Liver (tissue), 9 donors: ENCODE results near the gene ROBO2. TPM values are rescaled to one million over a fixed set of nuclear protein-coding genes. Genes with fewer than 3 reads are reported as not detected.

ENCODE experiments used
- DNase-seq: peaks from one replicate; pipeline ENCODE4 v3.0.0-alpha.2; 2017; ENCODE audit warnings: low spot score
- H3K27ac ChIP-seq, 2 donors: one replicate each; pipeline ENCODE4 v1.7.0; 2013; ENCODE audit warnings: inconsistent platforms in 2 of 2, low read length in 2 of 2, control low read depth in 1 of 2, low read depth in 1 of 2, mild to moderate bottlenecking in 1 of 2
- H3K27me3 ChIP-seq, 4 donors: one replicate each; pipeline versions ENCODE4 v1.6.1 to v1.7.0; 2013; ENCODE audit warnings: low read length in 3 of 4, inconsistent platforms in 1 of 4, mild to moderate bottlenecking in 1 of 4, moderate library complexity in 1 of 4; ENCODE audit not compliant: control insufficient read depth in 4 of 4, insufficient read depth in 4 of 4
- H3K36me3 ChIP-seq, 4 donors: one replicate each; pipeline versions ENCODE4 v1.6.1 to v1.7.0; 2013; ENCODE audit warnings: low read length in 3 of 4, mild to moderate bottlenecking in 3 of 4, low read depth in 1 of 4, moderate library complexity in 1 of 4; ENCODE audit not compliant: control insufficient read depth in 4 of 4, insufficient read depth in 3 of 4
- H3K4me1 ChIP-seq, 4 donors: one replicate each; pipeline versions ENCODE4 v1.6.1 to v1.7.0; 2013; ENCODE audit warnings: low read length in 3 of 4, mild to moderate bottlenecking in 3 of 4, moderate library complexity in 1 of 4; ENCODE audit not compliant: control insufficient read depth in 4 of 4, insufficient read depth in 4 of 4
- H3K4me3 ChIP-seq, 3 donors: one replicate each; pipeline versions ENCODE4 v1.6.1 to v1.7.0; 2013; ENCODE audit warnings: low read length in 3 of 3, control low read depth in 1 of 3, low read depth in 1 of 3, mild to moderate bottlenecking in 1 of 3
- H3K9ac ChIP-seq, 2 donors: one replicate each; pipeline ENCODE4 v1.7.0; 2013; ENCODE audit warnings: low read length in 2 of 2, mild to moderate bottlenecking in 2 of 2, moderate library complexity in 2 of 2, control low read depth in 1 of 2, low read depth in 1 of 2
- H3K9me3 ChIP-seq, 4 donors: one replicate each; pipeline versions ENCODE4 v1.6.1 to v1.7.0; 2013; ENCODE audit warnings: low read length in 3 of 4; ENCODE audit not compliant: control insufficient read depth in 4 of 4
- EGR1 ChIP-seq, 2 donors: IDR thresholded peaks; 2 replicates each; pipeline ENCODE4 v1.6.1; 2016 to 2018; ENCODE audit warnings: antibody characterized with exemption in 2 of 2, low read depth in 2 of 2
- FOXA1 ChIP-seq: IDR thresholded peaks from 2 replicates; pipeline ENCODE4 v1.6.1; 2016; ENCODE audit warnings: antibody characterized with exemption
- FOXA2 ChIP-seq: IDR thresholded peaks from 2 replicates; pipeline ENCODE4 v1.6.1; 2016; ENCODE audit warnings: antibody characterized with exemption
- GABPA ChIP-seq, 2 donors: IDR thresholded peaks in 1 of 2; conservative IDR thresholded peaks in 1 of 2; 2 replicates each; pipeline ENCODE4 v1.6.1; 2016; ENCODE audit warnings: antibody characterized with exemption in 2 of 2, mild to moderate bottlenecking in 1 of 2, moderate library complexity in 1 of 2
- HNF4A ChIP-seq, 2 donors: conservative IDR thresholded peaks; 2 replicates each; pipeline ENCODE4 v1.6.1; 2016; ENCODE audit warnings: antibody characterized with exemption in 2 of 2, mild to moderate bottlenecking in 2 of 2
- HNF4G ChIP-seq: IDR thresholded peaks from 2 replicates; pipeline ENCODE4 v1.6.1; 2016; ENCODE audit warnings: antibody characterized with exemption
- JUND ChIP-seq, 2 donors: IDR thresholded peaks; 2 replicates each; pipeline ENCODE4 v1.6.1; 2016; ENCODE audit warnings: antibody characterized with exemption in 2 of 2
- NR2F2 ChIP-seq: IDR thresholded peaks from 2 replicates; pipeline ENCODE4 v1.6.1; 2016; ENCODE audit warnings: antibody characterized with exemption
- RAD21 ChIP-seq, 2 donors: IDR thresholded peaks; 2 replicates each; pipeline ENCODE4 v1.6.1; 2016; ENCODE audit warnings: antibody characterized with exemption in 2 of 2, mild to moderate bottlenecking in 2 of 2
- SP1 ChIP-seq: IDR thresholded peaks from 2 replicates; pipeline ENCODE4 v1.6.1; 2018; ENCODE audit warnings: antibody characterized with exemption, mild to moderate bottlenecking
- TAF1 ChIP-seq: conservative IDR thresholded peaks from 2 replicates; pipeline ENCODE4 v1.6.1; 2016; ENCODE audit warnings: antibody characterized with exemption, mild to moderate bottlenecking
- YY1 ChIP-seq: IDR thresholded peaks from 2 replicates; pipeline ENCODE4 v1.6.1; 2016; ENCODE audit warnings: antibody characterized with exemption, mild to moderate bottlenecking
- WGBS: extraction: QIAGEN DNeasy Blood & Tissue Kit; methylation state at CpG from one replicate; pipeline ENCODE4 v1.1.7; 2013; 5-methylcytosine and 5-hydroxymethylcytosine counted together
- polyA plus RNA-seq, 2 donors: library from polyadenylated mRNA; stranded (reverse) in 1 of 2; unstranded in 1 of 2; fragments of 200-250 nt in 1 of 2; fragments of >200 nt in 1 of 2; fragmentation: Nextera tagmentation in 1 of 2; extraction: Ambion mirVana in 1 of 2; gene quantifications; one replicate each; pipeline versions ENCODE4 v1.2.1 to v1.2.3, GENCODE V29; 2013 to 2015
- total RNA-seq, 2 donors: library from RNA; depleted of rRNA; stranded (reverse); fragments of >200 nt; gene quantifications; one replicate each; pipeline ENCODE4 v1.2.3, GENCODE V29; 2014
- TF ChIP-seq, protein P1 (sequence below): fragments of 150-350 bp; IDR thresholded peaks from 2 replicates; pipeline ENCODE4 v1.5.1; 2017; ENCODE audit warnings: improper control_type of control experiment, low read depth, low read length; ENCODE audit not compliant: missing input control
- TF ChIP-seq, protein P2 (sequence below): IDR thresholded peaks from 2 replicates; pipeline ENCODE4 v1.6.1; 2016; ENCODE audit warnings: antibody characterized with exemption
- TF ChIP-seq, protein P3 (sequence below): IDR thresholded peaks from 2 replicates; pipeline ENCODE4 v1.6.1; 2016; ENCODE audit warnings: antibody characterized with exemption
- TF ChIP-seq, protein P4 (sequence below): IDR thresholded peaks from 2 replicates; pipeline ENCODE4 v1.6.1; 2016; ENCODE audit warnings: antibody characterized with exemption, mild to moderate bottlenecking
- TF ChIP-seq, protein P5 (sequence below): IDR thresholded peaks from 2 replicates; pipeline ENCODE4 v1.6.1; 2016; ENCODE audit warnings: antibody characterized with exemption
- donor health status: healthy.
- donor health status: healthy.
- donor health status: healthy.
- donor health status: healthy.
- donor health status: healthy.

ROBO2 gene
- total and polyA plus RNA-seq, 4 donors = 0.22 to 19.4 (median 1.1) TPM

DNA sequence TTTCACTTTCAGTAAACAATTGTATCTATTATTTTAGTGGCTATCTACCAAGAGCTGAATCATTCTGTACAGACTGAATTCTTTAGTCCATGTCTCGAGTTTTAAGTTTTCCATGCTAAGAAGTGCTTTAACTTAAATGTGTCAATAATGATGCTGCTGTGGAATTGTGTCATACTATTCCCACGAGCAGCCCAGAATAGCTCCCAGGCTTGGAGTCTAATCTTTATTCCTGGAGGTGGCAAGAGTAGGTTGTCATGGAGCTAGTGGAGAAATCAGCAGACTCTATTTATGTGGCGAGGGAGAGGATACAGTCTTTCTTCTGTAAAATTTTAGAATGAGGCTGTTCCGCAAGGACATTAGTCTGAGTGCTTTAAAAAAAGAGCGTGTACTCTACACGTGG is 207.2 kb downstream of the ROBO2 start:
- Histone ChIP-seq H3K27me3 (no peaks in the 10 kb centered on the region), H3K4me3 (no peak overlapping the region), H3K9me3 (no peaks in the 10 kb centered on the region), H3K27ac (no peak overlapping the region), H3K4me1 (no peaks in the 10 kb centered on the region), H3K9ac (no peak overlapping the region), H3K36me3 (no peaks in the 10 kb centered on the region)
- WGBS = 74% methylated on average over 6 of the region's 6 CpGs
- TF ChIP-seq EGR1 (IDR thresholded peaks at IDR 0.05; ENCODE audit: low read depth in 2 of 2) (no peak), NR2F2 (no peak)
- no peak for DNase-seq

DNA sequence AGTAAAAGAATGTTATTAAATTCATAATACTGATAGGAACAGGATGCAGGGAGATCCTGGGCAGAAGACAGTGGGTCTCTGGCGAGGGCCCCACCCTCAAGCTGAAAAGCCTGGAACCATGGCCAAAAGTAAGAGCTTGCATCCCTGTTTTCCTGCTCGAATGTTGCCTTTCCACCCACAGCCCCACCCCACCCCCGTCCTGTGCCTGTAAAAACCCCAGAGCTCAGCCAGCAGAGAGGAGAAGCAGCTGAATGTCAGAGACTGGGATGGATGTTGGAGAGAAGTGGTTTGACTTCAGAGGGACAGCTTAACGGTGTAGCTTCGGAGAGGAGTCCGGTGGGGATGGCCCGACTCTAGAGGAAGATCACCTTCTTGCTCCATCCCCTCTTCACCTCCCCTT is 207.9 kb downstream of the ROBO2 start:
- TF ChIP-seq JUND (IDR thresholded peaks at IDR 0.05) = no peak
- TF ChIP-seq HNF4G = no peak
- no peak for TF ChIP-seq HNF4A (conservative IDR thresholded peaks at IDR 0.05)
- TF ChIP-seq YY1 = no peak
- no peak for TF ChIP-seq FOXA2
- TF ChIP-seq, protein P1, sequence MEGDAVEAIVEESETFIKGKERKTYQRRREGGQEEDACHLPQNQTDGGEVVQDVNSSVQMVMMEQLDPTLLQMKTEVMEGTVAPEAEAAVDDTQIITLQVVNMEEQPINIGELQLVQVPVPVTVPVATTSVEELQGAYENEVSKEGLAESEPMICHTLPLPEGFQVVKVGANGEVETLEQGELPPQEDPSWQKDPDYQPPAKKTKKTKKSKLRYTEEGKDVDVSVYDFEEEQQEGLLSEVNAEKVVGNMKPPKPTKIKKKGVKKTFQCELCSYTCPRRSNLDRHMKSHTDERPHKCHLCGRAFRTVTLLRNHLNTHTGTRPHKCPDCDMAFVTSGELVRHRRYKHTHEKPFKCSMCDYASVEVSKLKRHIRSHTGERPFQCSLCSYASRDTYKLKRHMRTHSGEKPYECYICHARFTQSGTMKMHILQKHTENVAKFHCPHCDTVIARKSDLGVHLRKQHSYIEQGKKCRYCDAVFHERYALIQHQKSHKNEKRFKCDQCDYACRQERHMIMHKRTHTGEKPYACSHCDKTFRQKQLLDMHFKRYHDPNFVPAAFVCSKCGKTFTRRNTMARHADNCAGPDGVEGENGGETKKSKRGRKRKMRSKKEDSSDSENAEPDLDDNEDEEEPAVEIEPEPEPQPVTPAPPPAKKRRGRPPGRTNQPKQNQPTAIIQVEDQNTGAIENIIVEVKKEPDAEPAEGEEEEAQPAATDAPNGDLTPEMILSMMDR = no peak
- TF ChIP-seq GABPA (IDR thresholded peaks at IDR 0.05 in 1 of 2, conservative IDR thresholded peaks at IDR 0.05 in 1 of 2) = no peak
- no peak for TF ChIP-seq TAF1
- TF ChIP-seq, protein P2, sequence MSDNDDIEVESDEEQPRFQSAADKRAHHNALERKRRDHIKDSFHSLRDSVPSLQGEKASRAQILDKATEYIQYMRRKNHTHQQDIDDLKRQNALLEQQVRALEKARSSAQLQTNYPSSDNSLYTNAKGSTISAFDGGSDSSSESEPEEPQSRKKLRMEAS = no peak
- TF ChIP-seq SP1 = no peak
- no peak for TF ChIP-seq NR2F2
- no peak for TF ChIP-seq FOXA1
- TF ChIP-seq, protein P3, sequence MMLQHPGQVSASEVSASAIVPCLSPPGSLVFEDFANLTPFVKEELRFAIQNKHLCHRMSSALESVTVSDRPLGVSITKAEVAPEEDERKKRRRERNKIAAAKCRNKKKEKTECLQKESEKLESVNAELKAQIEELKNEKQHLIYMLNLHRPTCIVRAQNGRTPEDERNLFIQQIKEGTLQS = no peak
- TF ChIP-seq, protein P4, sequence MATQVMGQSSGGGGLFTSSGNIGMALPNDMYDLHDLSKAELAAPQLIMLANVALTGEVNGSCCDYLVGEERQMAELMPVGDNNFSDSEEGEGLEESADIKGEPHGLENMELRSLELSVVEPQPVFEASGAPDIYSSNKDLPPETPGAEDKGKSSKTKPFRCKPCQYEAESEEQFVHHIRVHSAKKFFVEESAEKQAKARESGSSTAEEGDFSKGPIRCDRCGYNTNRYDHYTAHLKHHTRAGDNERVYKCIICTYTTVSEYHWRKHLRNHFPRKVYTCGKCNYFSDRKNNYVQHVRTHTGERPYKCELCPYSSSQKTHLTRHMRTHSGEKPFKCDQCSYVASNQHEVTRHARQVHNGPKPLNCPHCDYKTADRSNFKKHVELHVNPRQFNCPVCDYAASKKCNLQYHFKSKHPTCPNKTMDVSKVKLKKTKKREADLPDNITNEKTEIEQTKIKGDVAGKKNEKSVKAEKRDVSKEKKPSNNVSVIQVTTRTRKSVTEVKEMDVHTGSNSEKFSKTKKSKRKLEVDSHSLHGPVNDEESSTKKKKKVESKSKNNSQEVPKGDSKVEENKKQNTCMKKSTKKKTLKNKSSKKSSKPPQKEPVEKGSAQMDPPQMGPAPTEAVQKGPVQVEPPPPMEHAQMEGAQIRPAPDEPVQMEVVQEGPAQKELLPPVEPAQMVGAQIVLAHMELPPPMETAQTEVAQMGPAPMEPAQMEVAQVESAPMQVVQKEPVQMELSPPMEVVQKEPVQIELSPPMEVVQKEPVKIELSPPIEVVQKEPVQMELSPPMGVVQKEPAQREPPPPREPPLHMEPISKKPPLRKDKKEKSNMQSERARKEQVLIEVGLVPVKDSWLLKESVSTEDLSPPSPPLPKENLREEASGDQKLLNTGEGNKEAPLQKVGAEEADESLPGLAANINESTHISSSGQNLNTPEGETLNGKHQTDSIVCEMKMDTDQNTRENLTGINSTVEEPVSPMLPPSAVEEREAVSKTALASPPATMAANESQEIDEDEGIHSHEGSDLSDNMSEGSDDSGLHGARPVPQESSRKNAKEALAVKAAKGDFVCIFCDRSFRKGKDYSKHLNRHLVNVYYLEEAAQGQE = no peak
- TF ChIP-seq RAD21 (IDR thresholded peaks at IDR 0.05) = no peak
- TF ChIP-seq EGR1 (IDR thresholded peaks at IDR 0.05; ENCODE audit: low read depth in 2 of 2) = no peak
- TF ChIP-seq, protein P5, sequence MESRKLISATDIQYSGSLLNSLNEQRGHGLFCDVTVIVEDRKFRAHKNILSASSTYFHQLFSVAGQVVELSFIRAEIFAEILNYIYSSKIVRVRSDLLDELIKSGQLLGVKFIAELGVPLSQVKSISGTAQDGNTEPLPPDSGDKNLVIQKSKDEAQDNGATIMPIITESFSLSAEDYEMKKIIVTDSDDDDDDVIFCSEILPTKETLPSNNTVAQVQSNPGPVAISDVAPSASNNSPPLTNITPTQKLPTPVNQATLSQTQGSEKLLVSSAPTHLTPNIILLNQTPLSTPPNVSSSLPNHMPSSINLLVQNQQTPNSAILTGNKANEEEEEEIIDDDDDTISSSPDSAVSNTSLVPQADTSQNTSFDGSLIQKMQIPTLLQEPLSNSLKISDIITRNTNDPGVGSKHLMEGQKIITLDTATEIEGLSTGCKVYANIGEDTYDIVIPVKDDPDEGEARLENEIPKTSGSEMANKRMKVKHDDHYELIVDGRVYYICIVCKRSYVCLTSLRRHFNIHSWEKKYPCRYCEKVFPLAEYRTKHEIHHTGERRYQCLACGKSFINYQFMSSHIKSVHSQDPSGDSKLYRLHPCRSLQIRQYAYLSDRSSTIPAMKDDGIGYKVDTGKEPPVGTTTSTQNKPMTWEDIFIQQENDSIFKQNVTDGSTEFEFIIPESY = no peak
- H3K27ac ChIP-seq = no peak overlapping the region
- H3K27me3 ChIP-seq = no peaks in the 10 kb centered on the region
- H3K9me3 ChIP-seq = no peaks in the 10 kb centered on the region
- WGBS = 91% methylated on average over 7 of the region's 7 CpGs
- no peak overlapping the region for H3K9ac ChIP-seq
- no peaks in the 10 kb centered on the region for H3K4me1 ChIP-seq
- H3K4me3 ChIP-seq = no peak overlapping the region
- H3K36me3 ChIP-seq = no peaks in the 10 kb centered on the region
- no peak for DNase-seq
